ENCODE measurements around the gene FUZ.

GRCh38 chr19:49767381-49767780 lies 45.7 kb downstream of the FUZ start:
- TF ChIP-seq CTCF (IDR thresholded peaks at IDR 0.05): no peak
- TF ChIP-seq POLR2A (IDR thresholded peaks at IDR 0.05): no peak
